ENCODE measurements around the gene XXYLT1.

XXYLT1 gene

DNA sequence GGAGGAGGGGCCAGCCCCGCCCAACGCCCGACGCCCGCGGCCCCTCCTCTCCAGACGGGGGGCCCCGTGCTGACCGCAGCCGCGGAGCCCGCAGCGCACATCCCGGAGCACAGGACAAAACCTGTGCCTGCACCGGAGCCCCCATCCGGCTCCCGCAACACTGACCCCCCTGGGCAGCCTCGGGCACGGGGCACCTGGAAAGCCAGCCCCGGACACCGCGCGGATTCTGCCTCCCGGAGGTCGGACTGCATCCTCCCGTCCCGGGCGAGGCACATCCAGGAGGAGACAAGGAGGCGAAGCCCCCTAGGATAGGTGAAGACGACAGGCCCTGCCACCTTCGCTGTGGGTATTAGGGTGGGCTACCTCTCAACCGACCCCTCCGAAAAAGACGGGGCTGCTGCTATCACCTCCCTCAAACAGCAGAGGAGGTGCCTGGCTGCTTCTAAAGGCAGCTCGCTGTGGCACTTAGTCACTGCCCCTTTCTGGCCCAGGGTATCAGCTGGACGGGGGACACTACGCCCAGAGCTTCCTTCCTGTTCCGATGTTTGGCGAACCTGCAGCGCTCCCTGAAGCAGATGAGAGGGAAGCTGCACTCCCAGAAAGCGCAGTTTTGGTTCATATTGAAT is 10.6 kb downstream of the XXYLT1 start:
- no peaks in the 10 kb centered on the region for H3K27me3 ChIP-seq (ENCODE audit: insufficient read depth, low read depth)
- peak overlapping the region; percentile 39 for H2AFZ ChIP-seq (ENCODE audit: low read depth)
- peak overlapping the region; percentile 72 for H3K4me2 ChIP-seq
- H3K36me3 ChIP-seq (ENCODE audit: insufficient read depth): no peaks in the 10 kb centered on the region
- peaks cover 16% of the 10 kb centered on the region for H3K4me1 ChIP-seq (ENCODE audit: low read depth, poor library complexity, severe bottlenecking)
- H3K4me3 ChIP-seq (IDR thresholded peaks at IDR 0.05; ENCODE audit: insufficient read depth, low read depth, low read length): peak overlapping the region; percentile 76
- no peak overlapping the region; the same call in 1 of the 2 replicates for H3K9ac ChIP-seq
- H3K27ac ChIP-seq: no peak overlapping the region
- TF ChIP-seq CTCF (conservative IDR thresholded peaks at IDR 0.05; ENCODE audit: low read depth, low read length): 0 out of 2 replicates have a peak, but pooled peaks have one; percentile 11
- no peaks in the 10 kb centered on the region for H3K79me2 ChIP-seq (ENCODE audit: insufficient read depth, low read depth)
- H4K20me1 ChIP-seq (ENCODE audit: insufficient read depth): no peaks in the 10 kb centered on the region; the same call in 1 of the 2 replicates

GRCh38 chr3:195259475-195260279 is 11.3 kb downstream of the XXYLT1 start:
- H3K9ac ChIP-seq: peak overlapping the region; percentile 67; the same call in 1 of the 2 replicates
- no peaks in the 10 kb centered on the region for H3K36me3 ChIP-seq (ENCODE audit: insufficient read depth)
- H3K27me3 ChIP-seq (ENCODE audit: insufficient read depth, low read depth): no peaks in the 10 kb centered on the region
- TF ChIP-seq CTCF (conservative IDR thresholded peaks at IDR 0.05; ENCODE audit: low read depth, low read length): peak; percentile 27; the same call in 1 of the 2 replicates
- H3K4me2 ChIP-seq: peak overlapping the region; percentile 58
- H3K4me3 ChIP-seq (IDR thresholded peaks at IDR 0.05; ENCODE audit: insufficient read depth, low read depth, low read length): no peak overlapping the region
- peaks cover 16% of the 10 kb centered on the region for H3K4me1 ChIP-seq (ENCODE audit: low read depth, poor library complexity, severe bottlenecking)
- no peaks in the 10 kb centered on the region for H3K79me2 ChIP-seq (ENCODE audit: insufficient read depth, low read depth)
- H2AFZ ChIP-seq (ENCODE audit: low read depth): peak overlapping the region; percentile 79
- no peaks in the 10 kb centered on the region; the same call in 1 of the 2 replicates for H4K20me1 ChIP-seq (ENCODE audit: insufficient read depth)
- H3K27ac ChIP-seq: peak overlapping the region; percentile 32

- H3K79me2 ChIP-seq (ENCODE audit: insufficient read depth, low read depth): no peaks in the 10 kb centered on the region
- H3K27ac ChIP-seq: no peak overlapping the region
- no peaks in the 10 kb centered on the region for H3K36me3 ChIP-seq (ENCODE audit: insufficient read depth)
These were observed 11.8 kb downstream of the XXYLT1 start for GRCh38 chr3:195259154-195259474.

More at GRCh38 chr3:195259154-195259474, 11.8 kb downstream of the XXYLT1 start:
- peak overlapping the region; percentile 67; the same call in 1 of the 2 replicates for H3K9ac ChIP-seq
- no peak overlapping the region for H3K4me3 ChIP-seq (IDR thresholded peaks at IDR 0.05; ENCODE audit: insufficient read depth, low read depth, low read length)
- H3K4me2 ChIP-seq: peak overlapping the region; percentile 58; the same call in 1 of the 2 replicates
- no peaks in the 10 kb centered on the region for H3K27me3 ChIP-seq (ENCODE audit: insufficient read depth, low read depth)
- H3K4me1 ChIP-seq (ENCODE audit: low read depth, poor library complexity, severe bottlenecking): peaks cover 16% of the 10 kb centered on the region
- H4K20me1 ChIP-seq (ENCODE audit: insufficient read depth): no peaks in the 10 kb centered on the region; the same call in 1 of the 2 replicates
- TF ChIP-seq CTCF (conservative IDR thresholded peaks at IDR 0.05; ENCODE audit: low read depth, low read length): no peak
- no peak overlapping the region for H2AFZ ChIP-seq (ENCODE audit: low read depth)
